COR-L47 (cell line): ENCODE data around the gene CCDC195.
"Not testable (repeated sequence)": the region's sequence is repeated elsewhere in the genome, so short reads cannot be mapped to it uniquely, and the experiment has no call there.

Experiments
- DNase-seq: peaks from one replicate; lab custom pipeline; 2025; lab: John Stamatoyannopoulos, UW

CCDC195 gene

GRCh38 chr2:224690868-224691267 lies 25.3 kb downstream of the CCDC195 start:
- no peak for DNase-seq

DNA sequence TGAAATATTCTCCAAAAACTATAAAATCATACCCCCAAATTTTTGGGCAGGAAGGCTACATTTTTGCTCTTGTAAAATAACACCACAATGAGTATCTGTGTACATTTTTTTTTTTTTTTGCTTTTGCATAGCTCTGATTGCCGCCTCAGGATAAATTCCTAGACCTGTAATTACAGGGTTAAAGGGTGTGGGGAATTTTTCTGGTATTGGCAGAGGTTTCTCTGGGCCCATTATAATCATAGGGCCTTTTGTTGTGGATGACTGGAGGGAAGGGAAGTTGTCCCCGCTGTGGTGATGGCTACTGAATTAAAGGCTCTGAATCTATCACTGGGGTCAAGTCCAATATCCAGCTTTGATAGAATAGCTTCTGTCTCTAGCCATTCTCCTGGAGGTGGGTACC lies 26.6 kb downstream of the CCDC195 start:
- DNase-seq: peak; percentile 33

GRCh38 chr2:224688997-224689396 lies 27.2 kb downstream of the CCDC195 start:
- no peak for DNase-seq

DNA sequence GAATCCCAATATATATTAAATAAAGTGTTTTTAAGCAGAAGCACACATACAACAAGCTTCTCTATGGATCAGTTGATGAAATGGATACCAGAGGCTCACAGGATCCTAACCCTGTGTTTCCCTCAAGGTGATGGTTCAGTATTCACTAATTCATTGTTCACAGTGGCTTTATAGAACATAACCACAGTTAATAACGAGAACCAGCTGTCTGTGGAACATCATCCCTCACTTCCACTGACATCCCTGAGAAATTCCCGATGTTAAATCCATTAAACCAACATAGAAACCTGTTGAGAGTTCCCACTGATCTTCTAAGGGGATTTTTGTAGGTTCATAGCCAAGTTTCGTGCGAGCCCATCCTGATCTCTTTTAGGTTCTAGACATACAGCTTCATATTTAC lies 29.0 kb downstream of the CCDC195 start:
- no peak for DNase-seq

GRCh38 chr2:224685121-224685520 lies 31.0 kb downstream of the CCDC195 start:
- no peak for DNase-seq

DNA sequence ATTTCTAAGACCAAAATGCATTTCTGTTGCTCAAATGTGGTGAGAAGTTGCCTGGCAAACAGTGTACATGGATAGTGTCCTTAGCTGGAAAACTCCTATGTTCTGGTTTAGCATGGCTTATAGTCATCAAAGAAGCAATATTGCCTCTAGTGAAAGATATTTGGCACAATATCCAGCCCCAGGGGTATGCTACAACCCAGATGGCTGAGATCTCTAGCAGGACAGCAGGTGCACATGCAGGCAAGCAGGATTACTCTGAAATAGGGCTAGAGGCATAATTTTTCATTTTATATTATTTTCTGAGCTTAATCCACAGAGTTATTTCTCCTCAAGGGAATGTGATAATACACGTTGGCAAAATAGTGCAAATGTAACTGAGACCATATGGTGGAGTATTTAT lies 34.0 kb downstream of the CCDC195 start:
- no peak for DNase-seq

DNA sequence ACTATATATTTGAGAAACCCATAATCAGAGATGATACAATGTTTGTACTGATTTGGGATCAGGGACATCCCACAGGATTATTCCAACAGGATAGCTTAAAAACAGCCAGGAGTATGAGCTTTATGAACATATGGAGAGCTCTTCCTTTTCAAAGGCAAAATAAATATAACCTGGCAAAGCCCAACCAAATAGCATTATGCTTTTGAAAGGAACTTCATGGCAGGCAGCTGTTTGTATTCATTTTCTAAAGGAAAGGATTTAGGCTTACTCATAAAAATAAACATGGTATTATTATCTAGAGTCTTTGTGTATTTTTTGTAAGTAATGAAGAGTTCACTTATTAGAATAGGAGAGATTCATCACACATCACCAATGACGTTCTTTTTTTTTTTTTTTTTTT lies 44.4 kb downstream of the CCDC195 start:
- no peak for DNase-seq

DNA sequence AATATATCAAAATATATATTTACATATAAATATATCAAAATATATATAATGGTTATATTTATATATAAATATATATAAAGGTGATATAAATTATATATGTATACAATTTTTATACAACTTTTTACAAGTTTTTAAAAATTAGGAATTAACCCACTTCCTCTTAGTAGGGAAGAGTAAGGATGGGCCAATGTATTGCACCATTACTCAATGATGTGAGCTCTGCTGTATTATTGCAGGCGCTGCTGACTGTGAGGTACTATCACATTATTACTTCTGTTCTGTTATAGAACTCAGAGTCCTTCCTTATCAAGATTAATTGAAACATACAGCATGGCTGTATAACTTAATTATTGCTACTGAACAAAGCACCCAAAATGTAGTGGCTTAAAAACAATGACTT lies 46.0 kb downstream of the CCDC195 start:
- DNase-seq: no peak

DNA sequence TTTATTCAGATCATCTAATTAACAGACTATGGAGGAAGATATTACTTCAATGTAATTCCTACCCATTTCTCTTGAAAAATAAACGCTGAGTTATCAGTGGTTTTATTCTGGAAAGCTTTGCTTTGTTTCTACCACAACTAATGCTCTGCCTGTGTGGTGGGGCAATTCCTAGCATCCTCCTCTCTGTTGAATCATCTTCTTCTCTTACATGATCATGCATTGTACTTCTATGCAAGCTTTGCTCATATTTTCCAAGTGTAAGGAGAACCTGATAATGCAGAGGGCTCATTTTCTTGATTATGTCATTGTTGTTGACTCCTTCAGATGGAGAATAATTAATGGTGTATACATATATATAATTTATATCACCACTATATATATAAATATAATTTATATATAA lies 46.7 kb downstream of the CCDC195 start:
- DNase-seq: no peak

- DNase-seq: no peak
Measured at GRCh38 chr2:224668123-224668909, 47.8 kb downstream of the CCDC195 start.

DNA sequence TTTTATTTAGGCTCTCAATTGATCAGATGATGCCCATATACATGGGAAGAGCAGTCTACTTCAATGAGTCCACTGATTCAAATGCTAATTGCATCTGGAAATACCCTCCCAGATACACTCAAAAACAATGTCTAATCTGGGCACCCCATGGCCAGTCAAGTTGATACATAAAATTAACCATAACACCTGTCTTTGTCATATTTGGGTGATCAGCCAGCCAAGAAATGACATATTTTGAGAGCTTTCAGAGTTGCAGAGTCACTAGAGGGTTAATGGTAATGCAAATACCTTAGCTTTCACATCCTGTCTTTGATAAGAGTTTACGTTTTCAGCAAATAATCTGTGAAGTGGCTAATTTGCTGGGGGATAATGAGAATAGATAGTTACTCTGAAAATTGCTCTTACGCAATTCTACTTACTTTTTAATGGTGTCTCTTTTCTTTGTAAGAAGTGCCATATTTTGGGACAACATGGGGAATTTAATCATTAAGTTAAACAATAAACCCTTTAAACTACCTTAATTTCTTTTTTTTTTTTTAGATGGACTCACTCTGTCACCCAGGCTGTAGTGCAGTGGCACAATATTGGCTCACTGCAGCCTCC lies 49.1 kb downstream of the CCDC195 start:
- DNase-seq: no peak

DNA sequence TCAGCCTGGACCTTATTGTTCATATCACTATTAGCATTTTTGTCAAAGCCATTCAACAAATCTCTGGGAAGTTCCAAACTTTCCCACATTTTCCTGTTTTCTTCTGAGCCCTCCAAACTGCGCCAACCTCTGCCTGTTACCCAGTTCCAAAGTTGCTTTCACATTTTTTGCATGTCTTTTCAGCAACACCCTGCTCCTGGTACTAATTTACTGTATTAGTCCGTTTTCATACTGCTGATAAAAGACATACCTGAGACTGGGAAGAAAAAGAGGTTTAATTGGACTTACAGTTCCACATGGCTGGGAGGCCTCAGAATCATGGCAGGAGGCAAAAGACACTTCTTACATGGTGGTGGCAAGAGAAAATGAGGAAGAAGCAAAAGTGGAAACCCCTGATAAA lies 52.8 kb downstream of the CCDC195 start:
- DNase-seq: not testable (repeated sequence)

DNA sequence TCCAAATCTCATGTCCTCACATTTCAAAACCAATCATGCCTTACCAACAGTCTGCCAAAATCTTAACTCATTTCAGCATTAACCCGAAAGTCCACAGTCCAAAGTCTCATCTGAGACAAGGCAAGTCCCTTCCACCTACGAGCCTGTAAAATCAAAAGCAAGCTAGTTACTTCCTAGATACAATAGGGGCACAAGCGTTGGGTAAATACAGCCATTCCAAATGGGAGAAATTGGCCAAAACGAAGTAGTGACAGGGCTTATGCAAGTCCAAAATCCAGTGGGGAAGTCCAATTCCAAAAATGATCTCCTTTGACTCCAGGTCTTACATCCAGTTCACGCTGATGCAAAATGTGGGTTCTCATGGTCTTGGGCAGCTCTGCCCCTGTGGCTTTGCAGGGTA lies 54.5 kb downstream of the CCDC195 start:
- DNase-seq: not testable (repeated sequence)

DNA sequence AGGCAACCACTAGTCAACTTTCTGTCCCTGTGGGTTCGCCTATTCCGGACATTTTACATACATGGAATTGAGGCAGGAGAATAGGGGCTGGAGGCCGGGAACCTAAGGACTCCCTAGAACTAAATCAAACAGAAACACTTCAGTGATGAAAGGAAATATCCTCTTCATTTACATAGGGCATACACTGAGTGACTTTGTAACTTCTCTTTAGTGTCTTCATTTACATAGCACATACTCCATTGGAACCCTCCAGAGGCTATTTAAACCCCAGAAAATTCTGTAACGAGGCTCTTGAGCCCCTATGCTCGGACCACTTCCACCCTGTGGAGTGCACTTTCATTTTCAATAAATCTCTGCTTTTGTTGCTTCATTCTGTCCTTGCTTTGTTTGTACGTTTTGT lies 56.5 kb downstream of the CCDC195 start:
- no peak for DNase-seq

- no peak for DNase-seq
Measured at GRCh38 chr2:224658780-224659405, 57.3 kb downstream of the CCDC195 start.

DNA sequence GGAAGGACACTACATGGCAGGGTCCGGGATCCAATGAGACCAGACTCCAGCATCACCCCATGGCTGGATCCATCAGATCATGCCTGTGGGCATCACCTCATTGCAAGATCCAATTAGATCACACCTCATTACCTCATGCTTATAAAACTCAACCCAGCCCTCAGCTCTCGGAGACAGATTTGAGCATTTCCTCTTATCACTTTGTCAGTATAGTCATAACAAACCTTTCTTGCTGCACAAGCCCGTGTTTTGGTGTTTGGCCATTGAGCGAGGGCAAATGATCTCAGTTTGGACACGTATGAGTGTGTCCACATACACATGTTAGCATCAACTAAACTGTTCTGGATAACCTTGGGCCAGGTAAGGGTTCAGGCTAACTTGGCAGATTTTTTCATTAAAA lies 58.8 kb downstream of the CCDC195 start:
- DNase-seq: no peak

DNA sequence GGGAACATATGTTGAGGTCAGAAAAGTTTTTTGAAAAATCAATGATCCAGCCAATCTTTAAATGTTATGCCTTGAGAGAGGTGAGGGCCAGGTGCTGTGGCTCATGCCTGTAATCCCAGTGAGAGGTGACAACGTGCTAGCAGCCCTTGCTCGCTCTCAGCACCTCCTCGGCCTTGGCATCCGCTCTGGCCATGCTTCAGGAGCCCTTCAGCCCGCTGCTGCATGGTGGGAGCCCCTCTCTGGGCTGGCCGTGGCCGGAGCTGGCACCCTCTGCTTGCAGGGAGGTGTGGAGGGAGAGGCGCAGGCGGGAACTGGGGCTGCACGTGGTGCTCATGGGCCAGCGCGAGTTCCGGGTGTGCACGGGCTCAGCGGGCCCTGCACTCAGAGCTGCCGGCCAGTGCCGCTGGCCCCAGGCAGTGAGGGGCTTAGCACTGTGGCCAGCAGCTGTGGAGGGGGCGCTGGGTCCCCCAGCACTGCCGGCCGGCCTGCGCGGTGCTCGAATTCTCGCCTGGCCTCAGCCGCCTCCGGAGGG lies 61.1 kb downstream of the CCDC195 start:
- no peak for DNase-seq
